ENCODE measurements around the gene ITGA11.

DNA sequence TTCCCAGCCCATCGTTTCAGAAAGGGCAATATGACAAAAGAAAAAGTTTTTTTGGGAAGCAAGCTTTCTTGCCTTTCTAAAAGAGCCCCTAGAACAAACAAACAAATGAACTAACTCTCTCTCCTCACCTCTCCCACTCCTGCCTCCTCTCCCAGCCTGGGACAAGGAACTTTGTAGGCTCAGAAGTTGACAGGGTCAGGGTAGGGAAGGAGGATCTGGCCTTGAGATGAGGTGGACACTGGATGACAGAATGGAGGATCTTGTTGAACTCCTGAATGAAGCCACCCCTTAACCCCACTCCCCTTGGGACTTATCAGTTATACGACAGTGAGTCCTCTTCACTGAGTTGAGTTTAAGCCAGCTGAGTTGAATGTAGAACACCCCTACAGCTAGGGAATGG lies 1.6 kb upstream of the ITGA11 start:
- TF ChIP-seq, protein P1, sequence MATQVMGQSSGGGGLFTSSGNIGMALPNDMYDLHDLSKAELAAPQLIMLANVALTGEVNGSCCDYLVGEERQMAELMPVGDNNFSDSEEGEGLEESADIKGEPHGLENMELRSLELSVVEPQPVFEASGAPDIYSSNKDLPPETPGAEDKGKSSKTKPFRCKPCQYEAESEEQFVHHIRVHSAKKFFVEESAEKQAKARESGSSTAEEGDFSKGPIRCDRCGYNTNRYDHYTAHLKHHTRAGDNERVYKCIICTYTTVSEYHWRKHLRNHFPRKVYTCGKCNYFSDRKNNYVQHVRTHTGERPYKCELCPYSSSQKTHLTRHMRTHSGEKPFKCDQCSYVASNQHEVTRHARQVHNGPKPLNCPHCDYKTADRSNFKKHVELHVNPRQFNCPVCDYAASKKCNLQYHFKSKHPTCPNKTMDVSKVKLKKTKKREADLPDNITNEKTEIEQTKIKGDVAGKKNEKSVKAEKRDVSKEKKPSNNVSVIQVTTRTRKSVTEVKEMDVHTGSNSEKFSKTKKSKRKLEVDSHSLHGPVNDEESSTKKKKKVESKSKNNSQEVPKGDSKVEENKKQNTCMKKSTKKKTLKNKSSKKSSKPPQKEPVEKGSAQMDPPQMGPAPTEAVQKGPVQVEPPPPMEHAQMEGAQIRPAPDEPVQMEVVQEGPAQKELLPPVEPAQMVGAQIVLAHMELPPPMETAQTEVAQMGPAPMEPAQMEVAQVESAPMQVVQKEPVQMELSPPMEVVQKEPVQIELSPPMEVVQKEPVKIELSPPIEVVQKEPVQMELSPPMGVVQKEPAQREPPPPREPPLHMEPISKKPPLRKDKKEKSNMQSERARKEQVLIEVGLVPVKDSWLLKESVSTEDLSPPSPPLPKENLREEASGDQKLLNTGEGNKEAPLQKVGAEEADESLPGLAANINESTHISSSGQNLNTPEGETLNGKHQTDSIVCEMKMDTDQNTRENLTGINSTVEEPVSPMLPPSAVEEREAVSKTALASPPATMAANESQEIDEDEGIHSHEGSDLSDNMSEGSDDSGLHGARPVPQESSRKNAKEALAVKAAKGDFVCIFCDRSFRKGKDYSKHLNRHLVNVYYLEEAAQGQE (IDR thresholded peaks at IDR 0.05; ENCODE audit: insufficient replicate concordance, low read depth) = no peak
- no peak for TF ChIP-seq POLR2AphosphoS5 (IDR thresholded peaks at IDR 0.05; ENCODE audit: low read depth)
- TF ChIP-seq, protein P2, sequence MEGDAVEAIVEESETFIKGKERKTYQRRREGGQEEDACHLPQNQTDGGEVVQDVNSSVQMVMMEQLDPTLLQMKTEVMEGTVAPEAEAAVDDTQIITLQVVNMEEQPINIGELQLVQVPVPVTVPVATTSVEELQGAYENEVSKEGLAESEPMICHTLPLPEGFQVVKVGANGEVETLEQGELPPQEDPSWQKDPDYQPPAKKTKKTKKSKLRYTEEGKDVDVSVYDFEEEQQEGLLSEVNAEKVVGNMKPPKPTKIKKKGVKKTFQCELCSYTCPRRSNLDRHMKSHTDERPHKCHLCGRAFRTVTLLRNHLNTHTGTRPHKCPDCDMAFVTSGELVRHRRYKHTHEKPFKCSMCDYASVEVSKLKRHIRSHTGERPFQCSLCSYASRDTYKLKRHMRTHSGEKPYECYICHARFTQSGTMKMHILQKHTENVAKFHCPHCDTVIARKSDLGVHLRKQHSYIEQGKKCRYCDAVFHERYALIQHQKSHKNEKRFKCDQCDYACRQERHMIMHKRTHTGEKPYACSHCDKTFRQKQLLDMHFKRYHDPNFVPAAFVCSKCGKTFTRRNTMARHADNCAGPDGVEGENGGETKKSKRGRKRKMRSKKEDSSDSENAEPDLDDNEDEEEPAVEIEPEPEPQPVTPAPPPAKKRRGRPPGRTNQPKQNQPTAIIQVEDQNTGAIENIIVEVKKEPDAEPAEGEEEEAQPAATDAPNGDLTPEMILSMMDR (IDR thresholded peaks at IDR 0.05; ENCODE audit: insufficient read depth, low read length) = no peak
- no peak for TF ChIP-seq GABPA (IDR thresholded peaks at IDR 0.05; ENCODE audit: low read depth)

Measured in HL-60 (cell line).